PC-3 (cell line): ENCODE measurements around the gene PIK3R2. TPM values are rescaled to one million over a fixed set of nuclear protein-coding genes. Genes with fewer than 3 reads are reported as not detected.

Experiments
- ATAC-seq: fragments of 200-7000 bp; cut with Tn5 transposase; 2 replicates; pipeline ENCODE4 v1.9.1; 2020; ENCODE audit warnings: mild to moderate bottlenecking, moderate library complexity
- BruUV-seq: library from RNA; stranded (reverse); fragments of 400-500 nt; replicated peaks from 2 replicates; lab custom pipeline; 2021; lab: Mats Ljungman, UMichigan
- CTCF ChIA-PET: fragments of 300-600 bp; sonication (Branson Sonifier 250); formaldehyde crosslinking; loops from one replicate; lab custom pipeline; 2022; ENCODE audit warnings: antibody characterized with exemption; lab: Charles Lee
- POLR2A ChIA-PET: fragments of 300-600 bp; sonication (Branson Sonifier 250); formaldehyde crosslinking; loops from one replicate; lab custom pipeline; 2022; ENCODE audit warnings: antibody characterized with exemption; ENCODE audit not compliant: unreplicated experiment; lab: Charles Lee
- DNase-seq: peaks from one replicate; pipeline ENCODE4 v3.0.0-alpha.2; 2015
- H2AFZ ChIP-seq: fragments of 300-600 bp; sonication (generic); 2 replicates; pipeline ENCODE4 v1.6.0; 2016; ENCODE audit warnings: antibody characterized with exemption, low read length
- H3F3A ChIP-seq: fragments of 300-600 bp; sonication (generic); one replicate; pipeline ENCODE4 v1.6.0; 2017; ENCODE audit warnings: antibody characterized with exemption, low read length, control low read depth, mild to moderate bottlenecking; ENCODE audit not compliant: unreplicated experiment
- H3K27ac ChIP-seq: fragments of 300-600 bp; sonication (generic); 2 replicates; pipeline ENCODE4 v1.5.1; 2016; ENCODE audit warnings: mild to moderate bottlenecking, low read length
- H3K27me3 ChIP-seq: fragments of 300-600 bp; sonication (generic); 2 replicates; pipeline ENCODE4 v1.6.1; 2016; ENCODE audit warnings: low read length, mixed read lengths
- H3K36me3 ChIP-seq: fragments of 300-600 bp; sonication (generic); 2 replicates; pipeline ENCODE4 v1.6.1; 2016; ENCODE audit warnings: low read depth, mixed run types, low read length, mixed read lengths
- H3K4me1 ChIP-seq: fragments of 300-600 bp; sonication (generic); 2 replicates; pipeline ENCODE4 v1.5.1; 2016; ENCODE audit warnings: low read length; ENCODE audit not compliant: insufficient read depth
- H3K4me2 ChIP-seq: fragments of 300-600 bp; sonication (generic); 2 replicates; pipeline ENCODE4 v1.6.0; 2016; ENCODE audit warnings: low read length
- H3K4me3 ChIP-seq: fragments of 300-600 bp; sonication (generic); 2 replicates; pipeline ENCODE4 v1.5.1; 2016; ENCODE audit warnings: mild to moderate bottlenecking, low read length, mixed read lengths
- H3K79me2 ChIP-seq: fragments of 300-600 bp; sonication (generic); 2 replicates; pipeline ENCODE4 v1.6.1; 2017; ENCODE audit warnings: low read length, mixed read lengths
- H3K9ac ChIP-seq: fragments of 300-600 bp; sonication (generic); 2 replicates; pipeline ENCODE4 v1.6.0; 2016; ENCODE audit warnings: mild to moderate bottlenecking, low read length
- H3K9me2 ChIP-seq: fragments of 300-600 bp; sonication (generic); replicated peaks from 2 replicates; pipeline ENCODE4 v1.6.1; 2016; ENCODE audit warnings: mixed run types, low read length, mixed read lengths
- H3K9me3 ChIP-seq: fragments of 300-600 bp; sonication (generic); 2 replicates; pipeline ENCODE4 v1.6.1; 2016; ENCODE audit warnings: low read length, mixed read lengths
- H4K20me1 ChIP-seq: fragments of 300-600 bp; sonication (generic); 2 replicates; pipeline ENCODE4 v1.6.1; 2016; ENCODE audit warnings: low read length, mixed read lengths
- CTCF ChIP-seq: fragments of 300-600 bp; sonication (generic); conservative IDR thresholded peaks from 2 replicates; pipeline ENCODE4 v1.5.1; 2017; ENCODE audit warnings: antibody characterized with exemption, low read depth, mild to moderate bottlenecking, low read length
- EZH2 ChIP-seq: fragments of 300-600 bp; sonication (generic); IDR thresholded peaks from one replicate; pipeline ENCODE4 v1.6.1; 2017; ENCODE audit warnings: antibody characterized with exemption, mild to moderate bottlenecking, low read length; ENCODE audit not compliant: unreplicated experiment
- EZH2phosphoT487 ChIP-seq: fragments of 300-600 bp; sonication (generic); IDR thresholded peaks from 2 replicates; pipeline ENCODE4 v1.6.1; 2018; ENCODE audit warnings: mild to moderate bottlenecking, antibody characterized with exemption, low read length, borderline replicate concordance
- intact Hi-C: fragments of 100-400 bp; cut with micrococcal nuclease; formaldehyde crosslinking; loops from 2 replicates; pipeline ENCODE4 v1.9.0; 2023
- total RNA-seq: library from RNA; depleted of rRNA; stranded (reverse); fragments of >200 nt; gene quantifications from 2 replicates; pipeline ENCODE4 v1.2.3, GENCODE V29; 2014

The PIK3R2 gene
- total RNA-seq, 1 experiment from 2014 or later = 15.8 TPM

GRCh38 chr19:18153556-18154134, 682 bp downstream of the PIK3R2 start:
- no peaks in the 10 kb centered on the region for H3K27me3 ChIP-seq
- BruUV-seq = no TSS peak
- H3K79me2 ChIP-seq = peaks cover 30% of the 10 kb centered on the region
- peak overlapping the region; percentile 99 for H3K9ac ChIP-seq
- H3F3A ChIP-seq = no peaks in the 10 kb centered on the region
- H3K9me2 ChIP-seq = no peaks in the 10 kb centered on the region
- ChIA-PET CTCF (no interaction called here), POLR2A (no interaction called here)
- H3K4me1 ChIP-seq = peaks cover 18% of the 10 kb centered on the region
- H3K4me2 ChIP-seq = peak overlapping the region; percentile 99
- H4K20me1 ChIP-seq = no peaks in the 10 kb centered on the region; the same call in 1 of the 2 replicates
- peak overlapping the region; percentile 80 for H3K4me3 ChIP-seq
- H3K9me3 ChIP-seq = no peaks in the 10 kb centered on the region
- 0 out of 2 replicates have a peak, but pooled peaks cover 5% of the 10 kb centered on the region for H3K36me3 ChIP-seq
- peak overlapping the region; percentile 86 for H2AFZ ChIP-seq
- TF ChIP-seq CTCF = no peak
- TF ChIP-seq EZH2phosphoT487 = no peak
- TF ChIP-seq EZH2 = no peak
- no peak for ATAC-seq
- no peak for DNase-seq
- intact Hi-C loops = no loop called here
- 0 out of 2 replicates have a peak overlapping the region, but pooled peaks have one; percentile 19 for H3K27ac ChIP-seq

- ChIA-PET POLR2A (no interaction called here), CTCF (no interaction called here)
- Histone ChIP-seq H2AFZ (no peak overlapping the region), H3F3A (no peaks in the 10 kb centered on the region), H3K27ac (no peak overlapping the region), H4K20me1 (no peaks in the 10 kb centered on the region; the same call in 1 of the 2 replicates), H3K36me3 (0 out of 2 replicates have a peak, but pooled peaks cover 5% of the 10 kb centered on the region), H3K9me3 (no peaks in the 10 kb centered on the region), H3K27me3 (no peaks in the 10 kb centered on the region), H3K79me2 (peaks cover 30% of the 10 kb centered on the region), H3K4me1 (peaks cover 18% of the 10 kb centered on the region), H3K9me2 (no peaks in the 10 kb centered on the region), H3K9ac (no peak overlapping the region), H3K4me3 (no peak overlapping the region), H3K4me2 (no peak overlapping the region)
- ATAC-seq (no peak), DNase-seq (no peak)
- intact Hi-C loops = no loop called here
- TF ChIP-seq CTCF = no peak
- no peak for TF ChIP-seq EZH2
- no peak for TF ChIP-seq EZH2phosphoT487
- BruUV-seq = no TSS peak
Observed at GRCh38 chr19:18155095-18156087, 2.4 kb downstream of the PIK3R2 start.
